Measurements from ENCODE around the gene CACNA2D4. TPM values are rescaled to one million over a fixed set of nuclear protein-coding genes. Genes with fewer than 3 reads are reported as not detected.
A peak's percentile ranks its signal among the peaks of the same experiment; 100 is the strongest.

The CACNA2D4 gene
- total and polyA plus RNA-seq, 8 donors = 1.5 to 6.5 (median 1.9) TPM

GRCh38 chr12:1870086-1870485, 48.4 kb downstream of the CACNA2D4 start:
- Histone ChIP-seq H3K27me3 (peaks cover 0 to 29% of the 10 kb centered on the region in 2 donors), H3K36me3 (no peaks in the 10 kb centered on the region), H3K4me3 (no peak overlapping the region), H3K9me3 (no peaks in the 10 kb centered on the region), H3K4me1 (no peaks in the 10 kb centered on the region), H3K27ac (no peak overlapping the region)
- ATAC-seq (no peak), DNase-seq (no peak)
- TF ChIP-seq CTCF (IDR thresholded peaks at IDR 0.05) = no peak
- intact Hi-C loops (cut with DNase I) = no loop called here

GRCh38 chr12:1869145-1869544, 49.3 kb downstream of the CACNA2D4 start:
- no peak for TF ChIP-seq CTCF (IDR thresholded peaks at IDR 0.05)
- H3K9me3 ChIP-seq = no peaks in the 10 kb centered on the region
- ATAC-seq (no peak), DNase-seq (no peak)
- no peak overlapping the region for H3K27ac ChIP-seq
- peaks cover 8 to 38% of the 10 kb centered on the region in 2 donors for H3K27me3 ChIP-seq
- H3K36me3 ChIP-seq = no peaks in the 10 kb centered on the region
- no peak overlapping the region for H3K4me3 ChIP-seq
- intact Hi-C loops (cut with DNase I) = no loop called here
- H3K4me1 ChIP-seq = no peaks in the 10 kb centered on the region

GRCh38 chr12:1865284-1865866, 53.1 kb downstream of the CACNA2D4 start:
- Histone ChIP-seq H3K27ac (no peak overlapping the region), H3K27me3 (peaks cover 12 to 48% of the 10 kb centered on the region in 2 donors), H3K36me3 (no peaks in the 10 kb centered on the region), H3K9me3 (no peaks in the 10 kb centered on the region), H3K4me1 (no peaks in the 10 kb centered on the region), H3K4me3 (no peak overlapping the region)
- TF ChIP-seq CTCF (IDR thresholded peaks at IDR 0.05) = no peak
- ATAC-seq = no peak
- DNase-seq = peak in 1 of 4 donors; percentile 2
- intact Hi-C loops (cut with DNase I) = no loop called here

GRCh38 chr12:1864867-1865266, 53.6 kb downstream of the CACNA2D4 start:
- no peak for DNase-seq
- TF ChIP-seq CTCF (IDR thresholded peaks at IDR 0.05) = no peak
- intact Hi-C loops (cut with DNase I) = no loop called here
- Histone ChIP-seq H3K4me3 (no peak overlapping the region), H3K9me3 (no peaks in the 10 kb centered on the region), H3K36me3 (no peaks in the 10 kb centered on the region), H3K27ac (no peak overlapping the region), H3K4me1 (no peaks in the 10 kb centered on the region), H3K27me3 (peaks cover 12 to 48% of the 10 kb centered on the region in 2 donors)
- ATAC-seq = no peak

GRCh38 chr12:1864456-1864855, 54.0 kb downstream of the CACNA2D4 start:
- DNase-seq (no peak), ATAC-seq (no peak)
- H3K36me3 ChIP-seq = no peaks in the 10 kb centered on the region
- H3K27me3 ChIP-seq = peaks cover 12 to 46% of the 10 kb centered on the region in 2 donors
- no peak for TF ChIP-seq CTCF (IDR thresholded peaks at IDR 0.05)
- no peak overlapping the region for H3K27ac ChIP-seq
- intact Hi-C loops (cut with DNase I) = no loop called here
- no peaks in the 10 kb centered on the region for H3K4me1 ChIP-seq
- H3K4me3 ChIP-seq = no peak overlapping the region
- H3K9me3 ChIP-seq = no peaks in the 10 kb centered on the region
